ENCODE results near the gene IRF2BPL. TPM values are rescaled to one million over a fixed set of nuclear protein-coding genes. Genes with fewer than 3 reads are reported as not detected.

The IRF2BPL gene
- total and polyA plus RNA-seq, 4 donors, result 9.3 to 52.4 (median 38.6) TPM

- Histone ChIP-seq H3K4me1 (ENCODE audit: control insufficient read depth in 5 of 5, insufficient read depth in 5 of 5, low read length in 5 of 5) (peaks cover 0 to 44% (median 31%) of the 10 kb centered on the region in 5 donors), H3K36me3 (ENCODE audit: control insufficient read depth in 4 of 4, insufficient read depth in 4 of 4, low read length in 4 of 4) (no peaks in the 10 kb centered on the region), H3K9ac (ENCODE audit: insufficient read depth in 1 of 2, low read length in 2 of 2) (no peak overlapping the region), H3K27me3 (ENCODE audit: control insufficient read depth in 3 of 3, insufficient read depth in 3 of 3, low read length in 2 of 3) (no peaks in the 10 kb centered on the region), H3K27ac (ENCODE audit: low read depth in 1 of 2, low read length in 1 of 2) (no peak overlapping the region), H3K4me3 (no peak overlapping the region), H3K9me3 (ENCODE audit: control insufficient read depth in 4 of 4, insufficient read depth in 3 of 4, low read length in 3 of 4) (no peaks in the 10 kb centered on the region)
- no peak for DNase-seq
- no peak for ATAC-seq (ENCODE audit: insufficient read depth, low FRiP score)
- 91 to 97% methylated on average over 4 of the region's 4 CpGs for WGBS, 2 donors
- no peak for TF ChIP-seq CTCF (IDR thresholded peaks at IDR 0.05; ENCODE audit: control extremely low read depth, extremely low read depth)
Observed at GRCh38 chr14:77002335-77002734, 26.2 kb downstream of the IRF2BPL start.

GRCh38 chr14:77000340-77001270 is 27.9 kb downstream of the IRF2BPL start:
- Histone ChIP-seq H3K36me3 (ENCODE audit: control insufficient read depth in 4 of 4, insufficient read depth in 4 of 4, low read length in 4 of 4) (no peaks in the 10 kb centered on the region), H3K9ac (ENCODE audit: insufficient read depth in 1 of 2, low read length in 2 of 2) (no peak overlapping the region), H3K4me1 (ENCODE audit: control insufficient read depth in 5 of 5, insufficient read depth in 5 of 5, low read length in 5 of 5) (peaks cover 0 to 36% (median 23%) of the 10 kb centered on the region in 5 donors), H3K27me3 (ENCODE audit: control insufficient read depth in 3 of 3, insufficient read depth in 3 of 3, low read length in 2 of 3) (no peaks in the 10 kb centered on the region), H3K9me3 (ENCODE audit: control insufficient read depth in 4 of 4, insufficient read depth in 3 of 4, low read length in 3 of 4) (no peaks in the 10 kb centered on the region), H3K27ac (ENCODE audit: low read depth in 1 of 2, low read length in 1 of 2) (peak overlapping the region in 1 of 2 donors; percentile 33), H3K4me3 (no peak overlapping the region)
- ATAC-seq (ENCODE audit: insufficient read depth, low FRiP score), result no peak
- DNase-seq, result peak; percentile 76 to 86 (median 77)
- WGBS, 2 donors, result 34 to 43% methylated on average over 33 of the region's 33 CpGs
- TF ChIP-seq CTCF (IDR thresholded peaks at IDR 0.05; ENCODE audit: control extremely low read depth, extremely low read depth), result no peak

GRCh38 chr14:76998910-76999309 is 29.6 kb downstream of the IRF2BPL start:
- peak; percentile 38 for ATAC-seq (ENCODE audit: insufficient read depth, low FRiP score)
- no peaks in the 10 kb centered on the region for H3K9me3 ChIP-seq (ENCODE audit: control insufficient read depth in 4 of 4, insufficient read depth in 3 of 4, low read length in 3 of 4)
- TF ChIP-seq CTCF (IDR thresholded peaks at IDR 0.05; ENCODE audit: control extremely low read depth, extremely low read depth), result no peak
- DNase-seq, result no peak
- H3K27me3 ChIP-seq (ENCODE audit: control insufficient read depth in 3 of 3, insufficient read depth in 3 of 3, low read length in 2 of 3), result no peaks in the 10 kb centered on the region
- 78 to 90% methylated on average over 3 of the region's 3 CpGs for WGBS, 2 donors
- H3K9ac ChIP-seq (ENCODE audit: insufficient read depth in 1 of 2, low read length in 2 of 2), result no peak overlapping the region
- H3K27ac ChIP-seq (ENCODE audit: low read depth in 1 of 2, low read length in 1 of 2), result no peak overlapping the region
- H3K4me1 ChIP-seq (ENCODE audit: control insufficient read depth in 5 of 5, insufficient read depth in 5 of 5, low read length in 5 of 5), result peaks cover 0 to 24% (median 16%) of the 10 kb centered on the region in 5 donors
- no peak overlapping the region for H3K4me3 ChIP-seq
- no peaks in the 10 kb centered on the region for H3K36me3 ChIP-seq (ENCODE audit: control insufficient read depth in 4 of 4, insufficient read depth in 4 of 4, low read length in 4 of 4)
